GM12874 (cell line): ENCODE results near the gene MRPS11.

Experiments
- CTCF ChIP-seq: IDR thresholded peaks from 2 replicates; pipeline ENCODE4 v1.5.1; 2011; ENCODE audit warnings: low read depth, mild to moderate bottlenecking, control low read depth, low read length, moderate library complexity; ENCODE audit not compliant: insufficient read depth

The MRPS11 gene

GRCh38 chr15:88513195-88513594 is 45.7 kb downstream of the MRPS11 start:
- no peak for TF ChIP-seq CTCF

- TF ChIP-seq CTCF = no peak
Measured at GRCh38 chr15:88518903-88519302, 51.4 kb downstream of the MRPS11 start.

- TF ChIP-seq CTCF = no peak
Measured at GRCh38 chr15:88525418-88525817, 57.9 kb downstream of the MRPS11 start.

- no peak for TF ChIP-seq CTCF
Measured at GRCh38 chr15:88526247-88526879, 58.9 kb downstream of the MRPS11 start.

GRCh38 chr15:88529021-88529630 is 61.6 kb downstream of the MRPS11 start:
- no peak for TF ChIP-seq CTCF
